GM19238 (cell line): Measurements from ENCODE around the gene ODAD3.
A peak's percentile ranks its signal among the peaks of the same experiment; 100 is the strongest.
"Not testable (repeated sequence)": the region's sequence is repeated elsewhere in the genome, so short reads cannot be mapped to it uniquely, and the experiment has no call there.

Experiments used
- DNase-seq: peaks from one replicate; pipeline ENCODE4 v3.0.0; 2011; ENCODE audit warnings: low spot score; ENCODE audit not compliant: insufficient read length

The ODAD3 gene

DNA sequence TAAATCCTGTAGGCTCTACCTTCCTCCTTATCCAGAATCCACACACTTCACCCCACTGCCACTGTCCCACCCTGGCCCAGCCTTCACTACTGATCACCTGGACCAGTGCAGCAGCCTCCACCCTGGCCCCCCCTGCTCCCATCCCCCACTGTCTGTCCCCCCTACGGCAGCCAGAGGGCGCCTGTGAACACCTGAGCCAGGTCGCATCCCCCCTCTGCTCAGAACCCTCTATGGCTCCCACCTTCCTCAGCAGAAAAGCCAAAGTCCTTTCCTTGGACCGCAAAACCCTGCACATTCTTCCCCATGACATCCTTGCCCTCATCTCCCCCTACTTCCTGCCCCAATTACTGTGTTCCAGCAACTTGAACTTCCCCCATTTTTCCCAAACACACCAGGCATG is 25.3 kb upstream of the ODAD3 start:
- no peak for DNase-seq

DNA sequence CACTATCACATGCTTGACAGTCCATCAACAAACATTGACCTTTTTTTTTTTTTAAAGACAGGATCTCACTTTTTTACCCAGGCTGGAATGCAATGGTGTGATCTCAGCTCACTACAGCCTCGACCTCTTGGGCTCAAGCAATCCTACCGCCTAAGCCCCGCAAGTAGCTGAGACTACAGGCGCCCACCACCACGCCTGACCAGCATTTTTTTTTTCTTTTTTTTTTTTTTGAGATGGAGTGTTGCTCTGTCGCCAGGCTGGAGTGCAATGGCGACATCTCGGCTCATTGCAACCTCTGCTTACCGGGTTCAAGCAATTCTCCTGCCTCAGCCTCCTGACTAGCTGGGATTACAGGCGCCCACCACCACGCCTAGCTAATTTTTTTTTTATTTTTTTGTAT is 24.0 kb upstream of the ODAD3 start:
- not testable (repeated sequence) for DNase-seq

DNA sequence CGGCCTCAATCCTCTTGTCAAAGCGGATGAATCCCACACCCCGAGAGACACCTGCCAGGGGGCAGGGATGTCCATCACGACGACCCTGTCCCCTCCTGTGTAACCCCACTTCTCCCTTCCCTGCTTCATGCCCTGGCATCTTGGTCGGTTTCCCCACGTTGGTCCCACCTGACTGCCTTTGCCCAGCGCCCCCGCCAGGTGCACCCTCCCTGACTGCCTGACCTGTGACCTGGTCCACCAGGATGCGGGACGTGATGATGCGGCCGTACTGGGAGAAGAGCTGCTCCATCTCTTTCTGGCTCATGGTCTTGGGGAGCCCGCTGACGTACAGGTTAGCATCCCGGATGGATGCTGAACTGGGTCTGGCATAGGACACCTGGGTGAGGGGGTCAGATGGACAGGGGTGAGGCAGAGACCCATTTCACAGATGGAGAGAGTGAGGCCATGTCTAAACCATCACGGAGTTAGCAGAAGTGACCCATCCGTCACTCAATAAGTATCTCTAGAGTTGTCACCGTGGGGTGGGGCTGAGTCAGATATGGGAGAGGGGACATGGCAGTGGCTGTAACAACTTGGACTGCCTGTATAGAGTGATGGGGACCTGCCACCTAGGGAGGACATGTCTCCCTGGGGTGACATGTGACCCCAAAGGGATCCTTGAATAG is 23.4 kb upstream of the ODAD3 start:
- no peak for DNase-seq

GRCh38 chr19:11457831-11458230 is 22.9 kb upstream of the ODAD3 start:
- DNase-seq, result no peak

DNA sequence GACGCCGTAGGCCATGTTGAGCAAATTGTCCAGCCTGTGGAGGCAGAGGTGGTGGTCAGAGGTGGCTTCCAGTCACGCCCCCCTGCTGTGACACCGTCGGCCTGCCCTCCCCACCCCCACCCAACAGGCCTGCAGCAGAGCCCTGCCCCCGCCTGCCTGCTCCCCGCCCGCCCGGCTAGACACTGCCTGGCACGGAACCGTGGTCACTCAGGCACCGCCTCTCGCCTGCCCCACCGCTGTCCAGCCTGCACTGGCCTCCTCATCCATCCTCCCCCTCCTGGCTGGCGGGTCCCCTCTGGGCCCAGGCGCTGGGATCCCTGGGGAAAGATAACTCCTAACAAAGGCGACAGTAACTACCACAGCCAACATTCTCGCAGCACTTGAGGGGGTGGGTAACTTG is 22.2 kb upstream of the ODAD3 start:
- no peak for DNase-seq

- DNase-seq, result no peak
These were observed 21.7 kb upstream of the ODAD3 start for GRCh38 chr19:11456659-11457058.

DNA sequence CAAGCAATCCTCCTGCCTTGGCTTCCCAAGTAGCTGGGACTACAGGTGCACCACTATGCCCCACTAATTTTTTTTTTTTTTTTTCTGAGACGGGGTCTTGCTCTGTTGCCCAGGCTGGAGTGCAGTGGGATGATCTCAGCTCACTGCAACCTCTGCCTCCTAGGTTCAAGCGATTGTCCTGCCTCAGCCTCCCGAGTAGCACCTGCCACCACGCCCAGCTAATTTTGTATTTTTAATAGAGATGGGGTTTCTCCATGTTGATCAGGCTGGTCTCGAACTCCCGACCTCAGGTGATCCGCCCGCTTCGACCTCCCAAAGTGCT is 20.3 kb upstream of the ODAD3 start:
- DNase-seq, result not testable (repeated sequence)

DNA sequence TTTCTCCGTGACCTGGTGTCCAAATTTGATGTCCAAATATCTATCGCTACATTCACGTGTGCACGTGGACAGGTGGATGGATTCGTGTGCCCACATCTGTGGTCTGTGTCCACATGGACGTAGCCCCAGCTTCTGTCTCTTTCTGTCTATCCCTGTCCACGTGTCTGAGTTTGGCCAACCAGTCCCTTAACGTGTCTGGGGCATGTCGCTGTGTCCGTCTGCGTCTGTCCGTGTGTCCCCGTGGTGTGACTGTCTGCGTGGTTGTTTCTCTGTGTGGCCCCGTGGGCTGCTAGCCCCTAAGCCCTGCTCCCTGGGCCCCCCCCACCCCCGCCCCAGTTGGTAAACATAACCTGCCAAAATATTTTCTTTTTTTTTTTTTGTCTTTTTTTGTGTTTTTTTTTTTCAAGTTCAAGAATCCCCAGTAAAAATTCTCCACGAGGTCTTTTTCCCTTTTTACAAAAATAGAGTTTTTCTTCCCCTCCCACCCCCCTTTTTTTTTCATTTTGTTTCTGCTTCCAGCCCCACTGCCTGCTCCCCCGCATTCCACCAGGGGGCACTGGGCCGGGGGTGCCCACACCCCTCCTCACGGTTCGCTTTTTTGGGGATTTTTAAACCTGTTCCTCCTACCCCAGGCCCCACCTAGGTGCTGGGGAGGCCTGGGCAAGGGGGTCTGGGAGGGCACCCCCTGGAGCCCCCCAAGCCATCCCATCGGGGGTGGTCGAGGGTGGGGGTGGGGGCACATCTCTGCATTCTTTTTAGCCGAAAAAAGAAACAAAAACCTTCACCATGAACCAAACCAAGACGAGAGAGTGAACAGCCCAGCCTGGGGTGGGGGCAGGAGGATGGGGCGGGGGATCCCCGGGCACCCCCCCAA is 18.8 kb upstream of the ODAD3 start:
- no peak for DNase-seq

- DNase-seq, result no peak
These were observed 17.8 kb upstream of the ODAD3 start for GRCh38 chr19:11452620-11453310.

DNA sequence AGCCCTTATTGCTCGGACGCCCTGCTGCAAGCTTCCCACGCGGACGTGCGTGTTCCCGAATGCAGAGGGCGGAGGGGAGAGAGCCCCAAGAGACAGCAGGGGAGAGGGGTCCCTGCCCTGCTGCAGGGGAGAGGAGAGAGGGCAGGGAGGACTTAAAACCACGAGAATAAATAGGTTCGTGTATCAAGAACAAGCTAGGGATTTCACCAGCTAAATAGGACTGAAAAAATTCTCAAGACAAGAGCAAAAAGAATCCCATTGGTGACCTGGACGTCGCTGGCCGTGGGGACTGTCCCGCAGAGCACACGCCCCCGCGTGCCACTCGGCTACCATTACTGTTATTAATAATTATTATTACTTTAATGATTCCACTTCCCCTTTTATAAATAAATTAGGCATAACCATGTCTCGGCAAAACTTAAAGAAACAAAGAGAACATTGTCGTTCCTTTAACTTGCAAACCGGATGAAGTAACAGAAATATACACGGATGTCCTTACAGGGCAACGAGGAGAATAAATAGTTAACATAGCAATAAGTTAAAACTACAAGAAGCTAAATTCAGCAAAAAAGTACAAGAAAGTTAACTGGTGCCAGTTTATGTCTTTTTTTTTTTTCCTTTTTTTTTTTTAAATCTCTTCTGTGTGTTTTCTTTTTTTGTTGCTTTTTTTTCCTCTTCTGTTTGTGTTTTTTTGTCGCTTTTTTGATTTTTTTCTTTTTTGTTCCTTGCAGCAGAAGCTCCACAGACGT is 17.1 kb upstream of the ODAD3 start:
- DNase-seq, result no peak

GRCh38 chr19:11451327-11451870 is 16.5 kb upstream of the ODAD3 start:
- no peak for DNase-seq

DNA sequence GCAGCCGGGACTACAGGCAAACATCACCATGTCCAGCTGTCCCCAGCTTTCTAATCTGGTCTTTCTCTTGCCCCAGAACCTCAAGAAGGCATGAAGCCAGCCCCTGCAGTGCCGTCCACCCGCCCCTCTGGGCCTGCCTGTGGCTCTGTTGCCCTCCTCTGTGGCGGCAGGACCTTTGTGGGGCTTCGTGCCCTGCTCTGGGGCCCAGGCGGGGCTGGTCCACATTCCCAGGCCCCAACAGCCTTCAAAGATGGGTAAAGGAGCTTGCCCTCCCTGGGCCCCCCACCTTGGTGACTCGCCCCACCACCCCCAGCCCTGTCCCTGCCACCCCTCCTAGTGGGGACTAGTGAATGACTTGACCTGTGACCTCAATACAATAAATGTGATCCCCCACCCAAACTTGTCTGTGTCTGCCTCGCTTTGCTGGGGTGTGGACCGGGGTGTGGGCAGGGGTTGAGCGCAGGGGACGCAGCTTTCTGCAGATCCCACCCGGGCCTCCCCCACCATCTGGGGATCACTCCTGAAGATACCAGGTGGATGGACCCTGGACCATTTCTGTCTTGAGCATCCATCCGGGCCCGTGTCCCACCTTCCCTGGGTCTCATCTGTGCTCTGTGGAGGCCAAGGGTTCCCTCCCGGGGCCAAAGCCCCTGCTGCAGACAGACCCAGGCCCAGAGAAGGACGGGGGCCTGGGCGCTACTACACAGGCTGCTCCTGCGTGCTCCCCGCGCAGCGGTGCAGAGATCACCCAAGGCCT is 15.8 kb upstream of the ODAD3 start:
- no peak for DNase-seq

DNA sequence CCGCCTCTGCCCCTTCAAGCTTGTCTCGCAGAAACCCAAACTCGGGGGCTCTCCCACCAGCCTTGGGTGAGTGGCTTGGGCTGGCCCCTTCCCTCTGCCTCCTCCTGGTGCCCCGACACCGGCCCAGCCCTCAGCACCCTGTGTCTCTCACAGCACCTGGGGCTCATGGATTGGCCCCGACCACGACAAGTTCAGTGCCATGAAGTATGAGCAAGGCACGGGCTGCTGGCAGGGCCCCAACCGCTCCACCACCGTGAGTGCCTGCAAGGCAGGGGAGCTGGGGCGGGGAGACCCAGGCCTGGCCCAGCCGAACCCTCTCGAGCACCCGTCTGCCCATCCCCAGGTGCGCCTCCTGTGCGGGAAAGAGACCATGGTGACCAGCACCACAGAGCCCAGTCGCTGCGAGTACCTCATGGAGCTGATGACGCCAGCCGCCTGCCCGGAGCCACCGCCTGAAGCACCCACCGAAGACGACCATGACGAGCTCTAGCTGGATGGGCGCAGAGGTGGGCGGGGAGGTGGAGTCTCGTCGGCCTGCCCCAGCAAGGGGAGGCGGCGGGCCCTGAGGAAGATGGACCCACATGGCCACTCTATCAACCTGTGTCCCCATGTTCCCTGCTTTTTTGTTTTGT is 14.1 kb upstream of the ODAD3 start:
- DNase-seq, result no peak

DNA sequence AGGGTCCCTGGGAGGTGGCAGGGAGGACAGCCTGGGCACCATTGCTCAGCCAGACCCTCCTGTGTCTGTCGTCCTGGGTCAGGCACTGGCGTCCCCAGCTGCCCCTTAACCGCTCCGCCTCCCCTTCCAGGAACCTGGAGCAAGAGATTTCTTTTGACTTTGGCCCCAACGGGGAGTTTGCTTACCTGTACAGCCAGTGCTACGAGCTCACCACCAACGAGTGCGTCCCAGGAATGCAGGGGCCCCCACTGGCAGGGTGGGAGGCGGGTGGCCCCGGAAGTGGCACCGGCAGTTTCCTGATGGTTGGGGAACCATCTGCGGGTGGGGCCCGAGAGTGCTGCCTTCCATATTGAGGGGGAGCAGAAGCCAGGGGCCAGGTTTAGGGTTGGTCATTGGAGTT is 13.5 kb upstream of the ODAD3 start:
- DNase-seq, result no peak

DNA sequence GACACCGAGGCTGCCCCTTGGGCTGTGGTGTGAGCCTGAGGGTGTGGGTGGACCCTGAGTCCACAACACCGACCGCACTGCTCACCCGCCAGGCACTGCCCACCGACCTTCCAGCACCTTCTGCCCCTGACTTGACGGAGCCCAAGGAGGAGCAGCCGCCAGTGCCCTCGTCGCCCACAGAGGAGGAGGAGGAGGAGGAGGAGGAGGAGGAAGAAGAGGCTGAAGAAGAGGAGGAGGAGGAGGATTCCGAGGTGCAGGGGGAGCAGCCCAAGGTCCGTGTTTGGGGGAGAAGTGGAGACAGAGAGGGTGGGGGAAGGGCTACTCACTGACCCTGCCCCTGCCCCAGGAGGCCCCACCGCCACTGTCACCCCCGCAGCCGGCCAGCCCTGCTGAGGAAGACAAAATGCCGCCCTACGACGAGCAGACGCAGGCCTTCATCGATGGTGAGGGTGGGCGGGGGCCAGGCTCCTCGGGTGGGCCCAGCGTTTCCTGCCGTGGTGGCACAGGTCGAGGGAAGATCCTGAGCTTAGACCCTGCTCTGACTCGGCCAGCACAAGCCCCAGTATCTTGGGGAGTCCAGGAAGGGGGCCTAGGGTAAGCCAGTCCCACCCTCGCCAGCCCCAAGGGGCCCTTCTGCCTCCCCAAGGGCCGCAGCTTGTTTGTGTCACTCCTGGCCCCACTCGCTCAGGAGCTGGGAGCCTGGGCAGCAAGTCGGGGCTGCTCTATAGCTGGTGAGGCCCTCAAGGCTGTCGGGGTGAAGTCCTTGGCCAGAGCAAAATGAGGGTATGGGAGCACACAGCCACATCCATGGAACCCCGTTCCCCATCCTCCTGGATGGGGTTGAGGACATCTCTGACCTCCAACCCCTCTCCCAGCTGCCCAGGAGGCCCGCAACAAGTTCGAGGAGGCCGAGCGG is 12.7 kb upstream of the ODAD3 start:
- no peak for DNase-seq

GRCh38 chr19:11446652-11447301 is 11.9 kb upstream of the ODAD3 start:
- DNase-seq, result peak; percentile 60

- no peak for DNase-seq
These were observed 11.3 kb upstream of the ODAD3 start for GRCh38 chr19:11446271-11446651.

GRCh38 chr19:11445141-11445540 is 10.2 kb upstream of the ODAD3 start:
- no peak for DNase-seq

- no peak for DNase-seq
These were observed 9.1 kb upstream of the ODAD3 start for GRCh38 chr19:11444059-11444458.
